ENCODE measurements around the gene TLX2. TPM values are rescaled to one million over a fixed set of nuclear protein-coding genes. Genes with fewer than 3 reads are reported as not detected.

TLX2 gene
- total RNA-seq, 4 donors from 2014 or later, result not detected

- intact Hi-C loops (cut with DNase I; ENCODE audit: low total_unique reads), result no loop called here
- 85 to 92% methylated on average over 3 of the region's 3 CpGs for WGBS, 2 donors
- DNase-seq (ENCODE audit: low spot score in 2 of 2), result peak in 1 of 2 donors; percentile 32
- TF ChIP-seq POLR2A (IDR thresholded peaks at IDR 0.05), result no peak
- no peak for TF ChIP-seq CTCF (IDR thresholded peaks at IDR 0.05)
- H3K4me3 ChIP-seq (ENCODE audit: low read depth, poor library complexity, severe bottlenecking), result no peak overlapping the region
Observed at GRCh38 chr2:74544634-74545033, 30.4 kb downstream of the TLX2 start.

- intact Hi-C loops (cut with DNase I; ENCODE audit: low total_unique reads), result no loop called here
- no peak overlapping the region for H3K4me3 ChIP-seq (ENCODE audit: low read depth, poor library complexity, severe bottlenecking)
- WGBS, 2 donors, result 89 to 90% methylated on average over 3 of the region's 3 CpGs
- DNase-seq (ENCODE audit: low spot score in 2 of 2), result no peak
- TF ChIP-seq POLR2A (IDR thresholded peaks at IDR 0.05) (no peak), CTCF (IDR thresholded peaks at IDR 0.05) (no peak)
Observed at GRCh38 chr2:74546004-74546403, 31.8 kb downstream of the TLX2 start.

- no peak for TF ChIP-seq POLR2A (IDR thresholded peaks at IDR 0.05)
- TF ChIP-seq CTCF (IDR thresholded peaks at IDR 0.05), result no peak
- intact Hi-C loops (cut with DNase I; ENCODE audit: low total_unique reads), result no loop called here
- H3K4me3 ChIP-seq (ENCODE audit: low read depth, poor library complexity, severe bottlenecking), result peak overlapping the region; percentile 8
- DNase-seq (ENCODE audit: low spot score in 2 of 2), result peak in 1 of 2 donors; percentile 70
- WGBS, 2 donors, result 14 to 19% methylated on average over 15 to 17 of the region's 26 CpGs
Observed at GRCh38 chr2:74548285-74548899, 34.1 kb downstream of the TLX2 start.

- peak in 1 of 2 donors; percentile 91 for DNase-seq (ENCODE audit: low spot score in 2 of 2)
- intact Hi-C loops (cut with DNase I; ENCODE audit: low total_unique reads), result no loop called here
- TF ChIP-seq POLR2A (IDR thresholded peaks at IDR 0.05), result no peak
- no peak for TF ChIP-seq CTCF (IDR thresholded peaks at IDR 0.05)
- whole genome bisulfite sequencing, 2 donors, result 10% methylated on average over 40 to 56 of the region's 85 CpGs
- peak overlapping the region; percentile 8 for H3K4me3 ChIP-seq (ENCODE audit: low read depth, poor library complexity, severe bottlenecking)
Observed at GRCh38 chr2:74548900-74549826, 34.9 kb downstream of the TLX2 start.

GRCh38 chr2:74550231-74550630 is 36.0 kb downstream of the TLX2 start:
- DNase-seq (ENCODE audit: low spot score in 2 of 2), result peak in 1 of 2 donors; percentile 82
- TF ChIP-seq POLR2A (IDR thresholded peaks at IDR 0.05) (no peak), CTCF (IDR thresholded peaks at IDR 0.05) (no peak)
- intact Hi-C loops (cut with DNase I; ENCODE audit: low total_unique reads), result no loop called here
- 88 to 94% methylated on average over 7 of the region's 7 CpGs for WGBS, 2 donors
- no peak overlapping the region for H3K4me3 ChIP-seq (ENCODE audit: low read depth, poor library complexity, severe bottlenecking)

All from lower leg skin (tissue), 4 donors.